ENCODE measurements around the gene UBAC1. TPM values are rescaled to one million over a fixed set of nuclear protein-coding genes. Genes with fewer than 3 reads are reported as not detected.

Gene UBAC1
- total and polyA plus RNA-seq, 11 donors = 71.1 to 140 (median 100) TPM

DNA sequence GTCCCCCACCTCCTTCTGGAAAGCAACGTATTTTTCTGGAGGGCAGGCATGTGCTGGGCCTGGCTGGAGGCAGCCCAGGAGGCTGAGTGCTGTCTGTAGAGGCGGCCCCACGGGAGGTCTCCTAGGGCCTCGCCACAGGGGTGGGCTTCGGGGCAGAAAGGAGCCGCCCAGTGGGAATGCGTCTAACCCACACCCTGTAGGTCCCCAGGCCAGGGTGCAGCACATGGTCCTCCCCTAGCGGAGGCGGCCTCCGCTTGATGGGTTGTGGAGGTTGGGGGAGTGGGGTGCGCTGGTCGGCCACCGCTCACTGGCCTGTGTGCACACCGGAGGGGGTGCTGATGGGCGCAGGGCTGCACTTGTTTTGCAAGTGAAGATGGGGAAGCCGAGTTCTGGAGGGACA is 48.3 kb upstream of the UBAC1 start:
- peaks cover 8 to 37% (median 23%) of the 10 kb centered on the region in 12 donors for H3K4me1 ChIP-seq
- H3K4me3 ChIP-seq = no peak overlapping the region
- no peaks in the 10 kb centered on the region for H3K9me3 ChIP-seq
- peaks cover 0 to 36% (median 23%) of the 10 kb centered on the region in 9 donors for H3K36me3 ChIP-seq
- intact Hi-C loops (cut with DNase I) = no loop called here
- peak overlapping the region in 1 of 12 donors; percentile 6 for H3K27ac ChIP-seq
- no peaks in the 10 kb centered on the region for H3K27me3 ChIP-seq
- ATAC-seq (no peak), DNase-seq (peak in 1 of 5 donors; percentile 49)
- 91 to 95% (median 91%) methylated on average over 8 to 16 of the region's 16 CpGs for WGBS, 4 donors
- TF ChIP-seq, protein P1, sequence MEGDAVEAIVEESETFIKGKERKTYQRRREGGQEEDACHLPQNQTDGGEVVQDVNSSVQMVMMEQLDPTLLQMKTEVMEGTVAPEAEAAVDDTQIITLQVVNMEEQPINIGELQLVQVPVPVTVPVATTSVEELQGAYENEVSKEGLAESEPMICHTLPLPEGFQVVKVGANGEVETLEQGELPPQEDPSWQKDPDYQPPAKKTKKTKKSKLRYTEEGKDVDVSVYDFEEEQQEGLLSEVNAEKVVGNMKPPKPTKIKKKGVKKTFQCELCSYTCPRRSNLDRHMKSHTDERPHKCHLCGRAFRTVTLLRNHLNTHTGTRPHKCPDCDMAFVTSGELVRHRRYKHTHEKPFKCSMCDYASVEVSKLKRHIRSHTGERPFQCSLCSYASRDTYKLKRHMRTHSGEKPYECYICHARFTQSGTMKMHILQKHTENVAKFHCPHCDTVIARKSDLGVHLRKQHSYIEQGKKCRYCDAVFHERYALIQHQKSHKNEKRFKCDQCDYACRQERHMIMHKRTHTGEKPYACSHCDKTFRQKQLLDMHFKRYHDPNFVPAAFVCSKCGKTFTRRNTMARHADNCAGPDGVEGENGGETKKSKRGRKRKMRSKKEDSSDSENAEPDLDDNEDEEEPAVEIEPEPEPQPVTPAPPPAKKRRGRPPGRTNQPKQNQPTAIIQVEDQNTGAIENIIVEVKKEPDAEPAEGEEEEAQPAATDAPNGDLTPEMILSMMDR (IDR thresholded peaks at IDR 0.05) = no peak
- no peak for TF ChIP-seq POLR2A (IDR thresholded peaks at IDR 0.05)

DNA sequence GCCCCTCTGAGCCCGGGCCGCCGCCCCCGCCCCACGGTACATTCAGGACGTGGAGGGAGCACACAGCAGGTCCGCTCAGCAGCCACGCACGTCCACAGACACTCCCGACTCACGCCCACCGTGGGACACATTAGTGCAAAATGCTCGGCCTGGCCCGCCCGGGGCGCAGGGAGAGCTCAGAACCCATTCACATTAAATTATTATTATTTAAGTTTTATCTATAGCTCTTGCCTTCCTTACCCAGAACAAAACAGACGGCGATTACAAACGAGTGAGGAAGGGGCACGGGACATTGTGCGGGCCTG is 47.5 kb upstream of the UBAC1 start:
- peaks cover 0 to 35% (median 22%) of the 10 kb centered on the region in 9 donors for H3K36me3 ChIP-seq
- TF ChIP-seq, protein P1 (IDR thresholded peaks at IDR 0.05) = no peak
- no peak for TF ChIP-seq POLR2A (IDR thresholded peaks at IDR 0.05)
- 77 to 87% (median 83%) methylated on average over 21 of the region's 21 CpGs for WGBS, 4 donors
- peak overlapping the region in 4 of 12 donors; percentile 6 to 71 (median 57) for H3K27ac ChIP-seq
- H3K27me3 ChIP-seq = no peaks in the 10 kb centered on the region
- H3K4me3 ChIP-seq = no peak overlapping the region
- peak in 1 of 5 donors; percentile 38 for DNase-seq
- peak in 1 of 4 donors; percentile 3 for ATAC-seq
- no peaks in the 10 kb centered on the region for H3K9me3 ChIP-seq
- intact Hi-C loops (cut with DNase I) = no loop called here
- peaks cover 11 to 45% (median 28%) of the 10 kb centered on the region in 12 donors for H3K4me1 ChIP-seq

DNA sequence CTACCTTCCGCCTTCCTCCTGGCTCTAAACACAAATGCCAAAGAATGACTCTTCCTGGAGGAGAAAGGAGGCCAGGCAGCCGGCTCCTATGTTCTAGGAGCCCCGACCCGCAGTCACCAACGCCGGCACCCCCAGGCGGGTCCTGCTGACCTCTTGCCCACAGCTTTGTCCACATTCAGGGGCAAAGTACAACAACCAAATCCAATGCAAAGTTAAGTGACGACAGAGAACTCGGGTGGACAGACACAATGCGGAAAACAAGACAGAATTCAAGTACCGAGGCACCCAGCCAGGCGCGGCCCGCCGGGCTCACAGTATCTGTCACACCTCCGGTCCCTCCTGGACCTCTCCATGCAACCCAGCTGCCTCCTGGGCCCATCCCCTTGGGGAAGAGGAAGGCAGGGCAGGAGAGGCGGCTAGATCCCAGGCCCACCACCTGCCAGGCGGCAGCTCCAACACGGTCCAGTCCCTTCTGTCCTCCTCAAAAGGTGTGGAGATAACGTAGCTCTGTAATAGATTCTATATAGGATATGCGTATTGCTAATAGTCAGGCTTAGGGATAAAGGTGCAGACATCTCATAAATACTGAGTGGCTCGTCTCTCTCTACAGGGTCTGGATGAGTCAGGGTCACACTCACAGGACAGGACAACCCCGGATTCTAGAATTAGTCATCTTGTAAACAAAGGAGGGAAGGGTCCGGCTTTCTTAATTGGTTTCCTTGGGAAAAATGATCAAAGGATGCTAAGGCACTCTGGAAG is 46.9 kb upstream of the UBAC1 start:
- intact Hi-C loops (cut with DNase I) = no loop called here
- H3K27me3 ChIP-seq = no peaks in the 10 kb centered on the region
- H3K36me3 ChIP-seq = peaks cover 0 to 31% (median 18%) of the 10 kb centered on the region in 9 donors
- no peak overlapping the region for H3K4me3 ChIP-seq
- peak overlapping the region in 6 of 12 donors; percentile 29 to 71 (median 46) for H3K27ac ChIP-seq
- TF ChIP-seq POLR2A (IDR thresholded peaks at IDR 0.05) = no peak
- TF ChIP-seq, protein P1 (IDR thresholded peaks at IDR 0.05) = no peak
- peak in 1 of 5 donors; percentile 45 for DNase-seq
- H3K4me1 ChIP-seq = peaks cover 16 to 45% (median 30%) of the 10 kb centered on the region in 12 donors
- ATAC-seq = peak in 1 of 4 donors; percentile 10
- WGBS, 4 donors = 72 to 88% (median 75%) methylated on average over 17 to 24 of the region's 24 CpGs
- H3K9me3 ChIP-seq = no peaks in the 10 kb centered on the region

DNA sequence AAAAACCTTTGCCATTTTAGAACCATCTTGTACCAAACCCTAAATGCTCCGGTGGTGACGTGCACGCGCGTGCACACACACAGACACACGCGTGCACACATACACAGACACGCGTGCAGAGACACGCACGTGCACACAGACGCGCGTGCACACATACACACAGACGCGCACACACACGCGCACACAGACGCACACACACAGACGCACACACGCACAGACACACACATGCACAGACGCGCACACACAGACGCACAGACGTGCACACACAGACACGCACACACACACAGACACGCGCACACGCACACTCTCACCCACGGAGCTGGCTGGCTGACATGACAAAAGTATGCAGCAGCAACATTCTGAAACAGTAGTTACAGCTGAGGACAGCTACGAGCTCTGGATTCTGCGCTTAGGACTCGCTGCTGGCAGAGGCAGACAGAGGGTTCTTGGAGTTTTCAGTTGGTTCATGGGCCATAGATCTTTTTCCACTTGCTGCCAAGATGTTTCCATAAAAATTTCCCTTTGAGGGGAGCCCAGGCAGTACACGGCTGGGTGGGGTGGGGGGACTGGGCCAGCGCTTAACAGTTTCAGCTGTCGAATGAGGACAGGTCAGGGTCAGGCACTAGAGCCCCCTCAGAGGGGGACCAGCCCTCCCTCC is 46.2 kb upstream of the UBAC1 start:
- H3K36me3 ChIP-seq = peaks cover 0 to 27% (median 15%) of the 10 kb centered on the region in 9 donors
- H3K4me3 ChIP-seq = no peak overlapping the region
- no peaks in the 10 kb centered on the region for H3K27me3 ChIP-seq
- TF ChIP-seq POLR2A (IDR thresholded peaks at IDR 0.05) = no peak
- TF ChIP-seq, protein P1 (IDR thresholded peaks at IDR 0.05) = no peak
- DNase-seq (no peak), ATAC-seq (no peak)
- intact Hi-C loops (cut with DNase I) = no loop called here
- peaks cover 16 to 44% (median 29%) of the 10 kb centered on the region in 12 donors for H3K4me1 ChIP-seq
- H3K27ac ChIP-seq = peak overlapping the region in 5 of 12 donors; percentile 29 to 71 (median 52)
- 84 to 92% (median 90%) methylated on average over 36 of the region's 36 CpGs for WGBS, 4 donors
- no peaks in the 10 kb centered on the region for H3K9me3 ChIP-seq
